Fibroblast of lung (primary cell): ENCODE measurements around the gene DOK3. TPM values are rescaled to one million over a fixed set of nuclear protein-coding genes. Genes with fewer than 3 reads are reported as not detected.

Experiments used
- DNase-seq, 2 donors: peaks; one replicate each; pipeline versions ENCODE4 v3.0.0 to v3.0.0-alpha.2; 2010; ENCODE audit warnings: low read depth in 2 of 2
- H2AFZ ChIP-seq: 2 replicates; pipeline ENCODE4 v1.5.1; 2012; ENCODE audit warnings: low read length, control low read depth, inconsistent platforms
- H3K27ac ChIP-seq: 2 replicates; pipeline ENCODE4 v1.5.1; 2011; ENCODE audit warnings: low read length, control low read depth; ENCODE audit not compliant: insufficient read depth
- H3K27me3 ChIP-seq: 2 replicates; pipeline ENCODE4 v1.5.1; 2011; ENCODE audit warnings: mild to moderate bottlenecking, low read length; ENCODE audit not compliant: control insufficient read depth, insufficient read depth
- H3K36me3 ChIP-seq: 2 replicates; pipeline ENCODE4 v1.5.1; 2011; ENCODE audit warnings: low read length; ENCODE audit not compliant: control insufficient read depth, insufficient read depth
- H3K4me1 ChIP-seq: 2 replicates; pipeline ENCODE4 v1.5.1; 2011; ENCODE audit warnings: low read length; ENCODE audit not compliant: control insufficient read depth, insufficient read depth; ENCODE audit errors: extremely low read depth
- H3K4me2 ChIP-seq: 2 replicates; pipeline ENCODE4 v1.5.1; 2011; ENCODE audit warnings: low read length, control low read depth; ENCODE audit not compliant: insufficient read depth; ENCODE audit errors: extremely low read depth
- H3K4me3 ChIP-seq, 4 experiments: fragments of 200-600 bp in 1 of 4; sonication (generic) in 1 of 4; replicated peaks in 1 of 4; 2 replicates each; pipeline ENCODE4 v1.5.1; 2011 to 2016; ENCODE audit warnings: low read length in 4 of 4, low read depth in 3 of 4, mild to moderate bottlenecking in 3 of 4, control low read depth in 2 of 4, inconsistent platforms in 1 of 4, mixed read lengths in 1 of 4; ENCODE audit not compliant: insufficient read depth in 1 of 4; ENCODE audit errors: control extremely low read depth in 1 of 4
- H3K79me2 ChIP-seq: 2 replicates; pipeline ENCODE4 v1.5.1; 2012; ENCODE audit warnings: mild to moderate bottlenecking, low read length, inconsistent platforms; ENCODE audit not compliant: control insufficient read depth, insufficient read depth
- H3K9ac ChIP-seq: 2 replicates; pipeline ENCODE4 v1.5.1; 2011; ENCODE audit warnings: mild to moderate bottlenecking, low read length, control low read depth; ENCODE audit not compliant: insufficient read depth
- H3K9me3 ChIP-seq: 2 replicates; pipeline ENCODE4 v1.5.1; 2012; ENCODE audit warnings: low read depth, low read length; ENCODE audit not compliant: control insufficient read depth, insufficient read depth
- H4K20me1 ChIP-seq: 2 replicates; pipeline ENCODE4 v1.5.1; 2011; ENCODE audit warnings: low read length; ENCODE audit not compliant: control insufficient read depth, insufficient read depth; ENCODE audit errors: extremely low read depth
- CTCF ChIP-seq, 2 donors: IDR thresholded peaks in 1 of 2; conservative IDR thresholded peaks in 1 of 2; 1 replicate in 1 of 2; 2 replicates in 1 of 2; pipeline ENCODE4 v1.5.1; 2011 to 2012; ENCODE audit warnings: low read length in 2 of 2, control low read depth in 1 of 2, inconsistent platforms in 1 of 2, low read depth in 1 of 2, mild to moderate bottlenecking in 1 of 2
- EZH2 ChIP-seq: IDR thresholded peaks from 2 replicates; pipeline ENCODE4 v1.5.1; 2012; ENCODE audit warnings: low read length, control low read depth, mild to moderate bottlenecking; ENCODE audit errors: missing control alignments
- polyA plus RNA-seq, 2 donors: library from polyadenylated mRNA; depleted of rRNA in 1 of 2; stranded (reverse) in 1 of 2; unstranded in 1 of 2; fragments of >200 nt; gene quantifications; 2 replicates each; pipeline ENCODE4 v1.2.1, GENCODE V29; 2011 to 2012; ENCODE audit warnings: missing spikeins in 1 of 2
- total RNA-seq: library from RNA; depleted of rRNA; stranded (reverse); fragments of >200 nt; gene quantifications from 2 replicates; pipeline ENCODE4 v1.2.1, GENCODE V29; 2014

DOK3 gene
- total and polyA plus RNA-seq, 2 donors (not counting 1 experiment from before 2014, with no cell fraction given): 0.99 to 1.5 TPM

- Histone ChIP-seq H4K20me1 (no peaks in the 10 kb centered on the region), H2AFZ (no peak overlapping the region), H3K9me3 (no peaks in the 10 kb centered on the region), H3K4me3 (no peak overlapping the region), H3K4me1 (peaks cover 11% of the 10 kb centered on the region), H3K27me3 (no peaks in the 10 kb centered on the region), H3K9ac (no peak overlapping the region), H3K36me3 (peaks cover 5% of the 10 kb centered on the region), H3K4me2 (no peak overlapping the region), H3K27ac (no peak overlapping the region), H3K79me2 (no peaks in the 10 kb centered on the region)
- TF ChIP-seq EZH2: no peak
- DNase-seq: no peak
These were observed 5.3 kb downstream of the DOK3 start for GRCh38 chr5:177504086-177505056.

- H3K27me3 ChIP-seq: no peaks in the 10 kb centered on the region
- H4K20me1 ChIP-seq: no peaks in the 10 kb centered on the region
- no peak overlapping the region for H3K27ac ChIP-seq
- peaks cover 12% of the 10 kb centered on the region for H3K4me1 ChIP-seq
- H3K36me3 ChIP-seq: peaks cover 5% of the 10 kb centered on the region
- H3K4me3 ChIP-seq: no peak overlapping the region
- H3K4me2 ChIP-seq: no peak overlapping the region
- no peak for TF ChIP-seq EZH2
- TF ChIP-seq CTCF (conservative IDR thresholded peaks at IDR 0.05 in 1 of 2, IDR thresholded peaks at IDR 0.05 in 1 of 2; ENCODE audit: low read depth in 1 of 2, low read length in 2 of 2): no peak
- H3K79me2 ChIP-seq: no peaks in the 10 kb centered on the region
- no peaks in the 10 kb centered on the region for H3K9me3 ChIP-seq
- H3K9ac ChIP-seq: no peak overlapping the region
- H2AFZ ChIP-seq: no peak overlapping the region
- no peak for DNase-seq
These were observed 6.1 kb downstream of the DOK3 start for GRCh38 chr5:177503351-177504085.

GRCh38 chr5:177502886-177503285 is 6.7 kb downstream of the DOK3 start:
- Histone ChIP-seq H3K4me3 (no peak overlapping the region), H3K79me2 (no peaks in the 10 kb centered on the region), H3K4me1 (peaks cover 17% of the 10 kb centered on the region), H2AFZ (no peak overlapping the region), H3K9me3 (no peaks in the 10 kb centered on the region), H3K27me3 (no peaks in the 10 kb centered on the region), H3K36me3 (no peaks in the 10 kb centered on the region), H3K9ac (no peak overlapping the region), H4K20me1 (no peaks in the 10 kb centered on the region), H3K27ac (no peak overlapping the region), H3K4me2 (no peak overlapping the region)
- TF ChIP-seq CTCF (conservative IDR thresholded peaks at IDR 0.05 in 1 of 2, IDR thresholded peaks at IDR 0.05 in 1 of 2; ENCODE audit: low read depth in 1 of 2, low read length in 2 of 2): no peak
- no peak for TF ChIP-seq EZH2
- no peak for DNase-seq
